Measurements from ENCODE around the gene LCOR. TPM values are rescaled to one million over a fixed set of nuclear protein-coding genes. Genes with fewer than 3 reads are reported as not detected.

The LCOR gene
- total RNA-seq, 1 experiment from 2014 or later = 23.9 TPM

GRCh38 chr10:96858038-96858705, 26.1 kb downstream of the LCOR start:
- Mint-ChIP-seq H3K36me3 (peaks cover 3% of the 10 kb centered on the region), H3K4me3 (no peak overlapping the region), H3K27ac (no peak overlapping the region), H3K27me3 (ENCODE audit: low read depth) (no peaks in the 10 kb centered on the region), H3K9me3 (no peaks in the 10 kb centered on the region), H3K4me1 (peaks cover 18% of the 10 kb centered on the region)
- ChIA-PET POLR2A (no interaction called here), CTCF (interaction anchor here (0.8 kb wide), 1 partner anchor 167 kb away, joined by 3 read pairs; no protein-coding TSS in a partner anchor)
- no peak for DNase-seq (ENCODE audit: low spot score)
- no peak for TF ChIP-seq ZNF512 (CRISPR knock-in tag; IDR thresholded peaks at IDR 0.05; ENCODE audit: borderline replicate concordance)
- TF ChIP-seq E2F5 (CRISPR knock-in tag; IDR thresholded peaks at IDR 0.05) = no peak
- TF ChIP-seq TEAD4 (CRISPR knock-in tag; IDR thresholded peaks at IDR 0.05) = no peak
- no peak for TF ChIP-seq MXD4 (CRISPR knock-in tag; IDR thresholded peaks at IDR 0.05; ENCODE audit: borderline replicate concordance)
- no peak for TF ChIP-seq IRF1 (CRISPR knock-in tag; IDR thresholded peaks at IDR 0.05)
- no peak for ATAC-seq

- Mint-ChIP-seq H3K27me3 (ENCODE audit: low read depth) (no peaks in the 10 kb centered on the region), H3K27ac (no peak overlapping the region), H3K9me3 (no peaks in the 10 kb centered on the region), H3K4me1 (peaks cover 23% of the 10 kb centered on the region), H3K4me3 (no peak overlapping the region), H3K36me3 (peaks cover 3% of the 10 kb centered on the region)
- ATAC-seq (no peak), DNase-seq (ENCODE audit: low spot score) (no peak)
- TF ChIP-seq TEAD4 (CRISPR knock-in tag; IDR thresholded peaks at IDR 0.05) = no peak
- TF ChIP-seq ZNF671 (CRISPR knock-in tag; IDR thresholded peaks at IDR 0.05) = no peak
- TF ChIP-seq NR2C2 (CRISPR knock-in tag; IDR thresholded peaks at IDR 0.05) = no peak
- no peak for TF ChIP-seq RELA (CRISPR knock-in tag; IDR thresholded peaks at IDR 0.05; ENCODE audit: borderline replicate concordance)
- ChIA-PET POLR2A (no interaction called here), CTCF (no interaction called here)
Measured at GRCh38 chr10:96858706-96859050, 26.6 kb downstream of the LCOR start.

- peaks cover 3% of the 10 kb centered on the region for H3K36me3 Mint-ChIP-seq
- DNase-seq (ENCODE audit: low spot score) = no peak
- H3K27me3 Mint-ChIP-seq (ENCODE audit: low read depth) = no peaks in the 10 kb centered on the region
- TF ChIP-seq NFATC4 (CRISPR knock-in tag; IDR thresholded peaks at IDR 0.05) = no peak
- TF ChIP-seq RELA (CRISPR knock-in tag; IDR thresholded peaks at IDR 0.05; ENCODE audit: borderline replicate concordance) = no peak
- TF ChIP-seq GRHL2 (CRISPR knock-in tag; IDR thresholded peaks at IDR 0.05; ENCODE audit: insufficient replicate concordance, severe bottlenecking) = no peak
- no peak for TF ChIP-seq ZNF532 (CRISPR knock-in tag; IDR thresholded peaks at IDR 0.05; ENCODE audit: borderline replicate concordance)
- no peak for TF ChIP-seq TEAD1 (CRISPR knock-in tag; IDR thresholded peaks at IDR 0.05)
- no peak for TF ChIP-seq JAZF1 (CRISPR knock-in tag; IDR thresholded peaks at IDR 0.05)
- TF ChIP-seq ZNF423 (CRISPR knock-in tag; IDR thresholded peaks at IDR 0.05) = no peak
- no peak for TF ChIP-seq ATF1 (CRISPR knock-in tag; IDR thresholded peaks at IDR 0.05)
- no peak for TF ChIP-seq MYBL2 (CRISPR knock-in tag; IDR thresholded peaks at IDR 0.05)
- ATAC-seq = no peak
- peaks cover 26% of the 10 kb centered on the region for H3K4me1 Mint-ChIP-seq
- no peaks in the 10 kb centered on the region for H3K9me3 Mint-ChIP-seq
- ChIA-PET CTCF (no interaction called here), POLR2A (no interaction called here)
- no peak overlapping the region for H3K4me3 Mint-ChIP-seq
- H3K27ac Mint-ChIP-seq = no peak overlapping the region
Measured at GRCh38 chr10:96860631-96861277, 28.7 kb downstream of the LCOR start.
